ENCODE data around the gene SLC12A2. TPM values are rescaled to one million over a fixed set of nuclear protein-coding genes. Genes with fewer than 3 reads are reported as not detected.

SLC12A2 gene
- total RNA-seq, 2 experiments from 2014 or later: 20.6 to 36.5 TPM

- no TSS peak for BruUV-seq (replicated peaks)
- DNase-seq (ENCODE audit: low spot score): no peak
- Histone ChIP-seq H3K9me2 (ENCODE audit: insufficient read depth, low read length) (no peaks in the 10 kb centered on the region), H3K4me3 (ENCODE audit: low read depth, low read length, poor library complexity, severe bottlenecking) (no peak overlapping the region), H3K36me3 (ENCODE audit: insufficient read depth, low read length) (0 out of 2 replicates have a peak, but pooled peaks cover 2% of the 10 kb centered on the region), H3K79me2 (ENCODE audit: insufficient read depth, low read depth, low read length) (no peaks in the 10 kb centered on the region), H3K27ac (ENCODE audit: low read depth, low read length, poor library complexity, severe bottlenecking) (no peak overlapping the region), H4K20me1 (ENCODE audit: insufficient read depth, low read length) (no peaks in the 10 kb centered on the region), H3K9me3 (ENCODE audit: low read length) (no peaks in the 10 kb centered on the region), H2AFZ (ENCODE audit: low read length) (no peak overlapping the region), H3K4me1 (ENCODE audit: insufficient read depth, low read length, poor library complexity, severe bottlenecking) (no peaks in the 10 kb centered on the region), H3K4me2 (ENCODE audit: low read length) (no peak overlapping the region)
- no peak for TF ChIP-seq EZH2phosphoT487 (IDR thresholded peaks at IDR 0.05; ENCODE audit: borderline replicate concordance, low read depth, low read length)
- TF ChIP-seq CTCF (conservative IDR thresholded peaks at IDR 0.05; ENCODE audit: low read length): no peak
- intact Hi-C loops (cut with micrococcal nuclease; ENCODE audit: unreplicated experiment): no loop called here
- ChIA-PET CTCF (ENCODE audit: unreplicated experiment) (no interaction called here), POLR2A (interaction anchor here (1.1 kb wide), 1 partner anchor 26 kb away, joined by 3 read pairs; no protein-coding TSS in a partner anchor)
Observed at GRCh38 chr5:128196080-128196479, 112.5 kb downstream of the SLC12A2 start.

- no peaks in the 10 kb centered on the region for H3K36me3 ChIP-seq (ENCODE audit: insufficient read depth, low read length)
- H3K27ac ChIP-seq (ENCODE audit: low read depth, low read length, poor library complexity, severe bottlenecking): no peak overlapping the region
- no peak overlapping the region for H2AFZ ChIP-seq (ENCODE audit: low read length)
- no peak overlapping the region for H3K4me3 ChIP-seq (ENCODE audit: low read depth, low read length, poor library complexity, severe bottlenecking)
- ChIA-PET CTCF (ENCODE audit: unreplicated experiment) (no interaction called here), POLR2A (interaction anchor here (1.1 kb wide), 1 partner anchor 26 kb away, joined by 3 read pairs; no protein-coding TSS in a partner anchor)
- DNase-seq (ENCODE audit: low spot score): no peak
- BruUV-seq (replicated peaks): no TSS peak
- H3K4me1 ChIP-seq (ENCODE audit: insufficient read depth, low read length, poor library complexity, severe bottlenecking): no peaks in the 10 kb centered on the region
- no peak overlapping the region for H3K4me2 ChIP-seq (ENCODE audit: low read length)
- TF ChIP-seq CTCF (conservative IDR thresholded peaks at IDR 0.05; ENCODE audit: low read length): no peak
- TF ChIP-seq EZH2phosphoT487 (IDR thresholded peaks at IDR 0.05; ENCODE audit: borderline replicate concordance, low read depth, low read length): no peak
- no peaks in the 10 kb centered on the region for H3K9me3 ChIP-seq (ENCODE audit: low read length)
- no peaks in the 10 kb centered on the region for H4K20me1 ChIP-seq (ENCODE audit: insufficient read depth, low read length)
- no peaks in the 10 kb centered on the region for H3K79me2 ChIP-seq (ENCODE audit: insufficient read depth, low read depth, low read length)
- intact Hi-C loops (cut with micrococcal nuclease; ENCODE audit: unreplicated experiment): no loop called here
- no peaks in the 10 kb centered on the region for H3K9me2 ChIP-seq (ENCODE audit: insufficient read depth, low read length)
Observed at GRCh38 chr5:128196791-128197190, 113.2 kb downstream of the SLC12A2 start.

- Histone ChIP-seq H3K36me3 (ENCODE audit: insufficient read depth, low read length) (no peaks in the 10 kb centered on the region), H3K27ac (ENCODE audit: low read depth, low read length, poor library complexity, severe bottlenecking) (no peak overlapping the region), H3K9me2 (ENCODE audit: insufficient read depth, low read length) (no peaks in the 10 kb centered on the region), H3K79me2 (ENCODE audit: insufficient read depth, low read depth, low read length) (no peaks in the 10 kb centered on the region), H3K9me3 (ENCODE audit: low read length) (no peaks in the 10 kb centered on the region), H3K4me3 (ENCODE audit: low read depth, low read length, poor library complexity, severe bottlenecking) (no peak overlapping the region), H3K4me2 (ENCODE audit: low read length) (no peak overlapping the region), H2AFZ (ENCODE audit: low read length) (no peak overlapping the region), H4K20me1 (ENCODE audit: insufficient read depth, low read length) (no peaks in the 10 kb centered on the region), H3K4me1 (ENCODE audit: insufficient read depth, low read length, poor library complexity, severe bottlenecking) (no peaks in the 10 kb centered on the region)
- no peak for TF ChIP-seq EZH2phosphoT487 (IDR thresholded peaks at IDR 0.05; ENCODE audit: borderline replicate concordance, low read depth, low read length)
- TF ChIP-seq CTCF (conservative IDR thresholded peaks at IDR 0.05; ENCODE audit: low read length): no peak
- intact Hi-C loops (cut with micrococcal nuclease; ENCODE audit: unreplicated experiment): no loop called here
- peak; percentile 16 for DNase-seq (ENCODE audit: low spot score)
- CTCF ChIA-PET (ENCODE audit: unreplicated experiment): no interaction called here
- BruUV-seq (replicated peaks): no TSS peak
- POLR2A ChIA-PET: interaction anchor here (0.7 kb wide), 1 partner anchor 1752 kb away, joined by 3 read pairs; no protein-coding TSS in a partner anchor
Observed at GRCh38 chr5:128197896-128198522, 114.4 kb downstream of the SLC12A2 start.
